ENCODE data around the gene TMEM129.
"Not testable (repeated sequence)": the region's sequence is repeated elsewhere in the genome, so short reads cannot be mapped to it uniquely, and the experiment has no call there.

TMEM129 gene

DNA sequence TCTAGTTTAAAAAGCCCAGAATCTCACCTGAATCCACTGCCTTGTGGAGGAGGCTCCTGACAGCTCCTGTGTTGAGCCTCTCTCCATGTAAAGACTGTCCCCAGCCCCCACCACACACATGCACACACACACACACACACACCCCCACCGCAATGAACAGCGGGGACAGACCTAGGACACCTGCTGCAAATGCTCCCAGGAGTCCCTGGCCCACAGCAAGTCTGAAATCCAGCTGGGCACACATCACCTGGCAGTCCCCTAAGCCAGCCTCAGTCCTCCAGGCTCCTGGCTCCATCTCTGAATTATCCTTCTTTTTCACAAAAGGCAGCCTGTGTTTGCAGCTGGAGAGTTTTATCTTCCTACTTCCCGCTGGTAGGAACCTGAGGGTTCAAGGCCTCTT, 30.4 kb downstream of the TMEM129 start:
- no peak for DNase-seq

DNA sequence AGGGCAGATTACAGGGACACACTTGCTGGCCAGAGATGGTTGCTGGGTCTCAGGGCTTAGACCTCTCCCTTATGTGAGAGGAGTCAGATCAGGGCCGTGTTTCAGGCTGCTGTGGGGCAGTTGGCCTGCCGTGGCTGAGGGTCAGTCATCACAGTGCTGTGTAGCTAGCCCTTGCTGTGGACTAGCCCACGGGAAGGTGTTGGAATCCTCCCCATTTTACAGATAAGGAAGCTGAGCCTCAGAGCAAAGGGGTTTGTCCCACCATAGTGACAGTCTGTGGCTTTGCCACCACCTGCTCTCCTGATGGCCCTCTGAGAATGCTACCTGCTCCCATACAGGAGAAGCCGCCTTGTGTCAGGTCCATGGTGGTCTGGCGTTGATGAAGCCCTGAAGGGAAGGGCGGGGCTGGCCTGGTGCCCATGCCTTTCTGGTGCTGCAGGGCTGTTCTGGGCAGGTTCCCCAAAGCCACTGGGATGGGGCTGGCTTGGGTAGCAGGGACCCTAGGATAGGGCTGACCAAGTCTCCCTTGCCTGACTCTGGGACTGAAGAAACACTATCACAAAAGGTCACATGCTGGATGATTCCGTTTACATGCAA, 34.6 kb downstream of the TMEM129 start:
- DNase-seq: no peak

DNA sequence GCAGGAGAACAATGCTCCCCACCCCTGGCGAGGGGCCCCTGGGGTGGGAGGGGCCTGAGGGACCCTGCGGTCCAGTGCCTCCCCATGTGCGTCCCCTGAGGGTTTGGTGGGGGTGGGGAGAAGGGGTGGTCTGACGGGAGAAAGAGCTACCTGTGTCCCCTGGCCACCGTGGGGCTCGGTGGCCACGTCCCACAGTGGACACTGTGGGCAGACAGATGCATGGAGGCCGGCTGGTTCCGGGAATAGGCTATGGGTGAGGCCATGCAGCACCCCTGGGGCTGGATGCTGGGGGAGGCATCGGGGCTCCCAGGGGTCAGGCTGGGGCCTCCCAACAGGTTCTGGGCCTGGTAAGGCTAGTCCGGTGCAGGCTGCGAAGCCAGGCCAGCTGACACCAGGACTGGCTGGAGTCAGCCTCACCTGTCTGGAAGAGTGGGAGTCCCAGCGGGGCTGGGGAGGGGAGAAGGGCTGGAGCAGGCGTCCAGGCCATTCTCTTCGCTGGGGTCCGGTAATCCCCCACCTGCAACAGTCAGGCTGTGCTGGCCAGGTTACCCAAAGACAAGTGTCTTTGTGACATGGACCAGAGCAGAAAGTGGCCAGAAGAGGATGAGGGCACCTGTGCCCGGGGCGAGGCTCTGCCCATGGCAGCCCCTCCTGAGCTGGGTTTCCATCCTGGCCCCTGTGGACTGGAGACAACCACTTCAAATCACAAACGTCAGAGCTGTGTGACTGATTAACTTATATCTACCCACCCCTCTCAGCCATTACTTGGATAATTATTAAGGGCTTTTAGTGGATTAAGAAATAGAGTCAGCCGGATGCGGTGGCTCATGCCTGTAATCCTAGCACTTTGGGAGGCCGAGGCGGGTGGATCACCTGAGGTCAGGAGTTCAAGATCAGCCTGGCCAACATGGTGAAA, 35.6 kb downstream of the TMEM129 start:
- DNase-seq: no peak

DNA sequence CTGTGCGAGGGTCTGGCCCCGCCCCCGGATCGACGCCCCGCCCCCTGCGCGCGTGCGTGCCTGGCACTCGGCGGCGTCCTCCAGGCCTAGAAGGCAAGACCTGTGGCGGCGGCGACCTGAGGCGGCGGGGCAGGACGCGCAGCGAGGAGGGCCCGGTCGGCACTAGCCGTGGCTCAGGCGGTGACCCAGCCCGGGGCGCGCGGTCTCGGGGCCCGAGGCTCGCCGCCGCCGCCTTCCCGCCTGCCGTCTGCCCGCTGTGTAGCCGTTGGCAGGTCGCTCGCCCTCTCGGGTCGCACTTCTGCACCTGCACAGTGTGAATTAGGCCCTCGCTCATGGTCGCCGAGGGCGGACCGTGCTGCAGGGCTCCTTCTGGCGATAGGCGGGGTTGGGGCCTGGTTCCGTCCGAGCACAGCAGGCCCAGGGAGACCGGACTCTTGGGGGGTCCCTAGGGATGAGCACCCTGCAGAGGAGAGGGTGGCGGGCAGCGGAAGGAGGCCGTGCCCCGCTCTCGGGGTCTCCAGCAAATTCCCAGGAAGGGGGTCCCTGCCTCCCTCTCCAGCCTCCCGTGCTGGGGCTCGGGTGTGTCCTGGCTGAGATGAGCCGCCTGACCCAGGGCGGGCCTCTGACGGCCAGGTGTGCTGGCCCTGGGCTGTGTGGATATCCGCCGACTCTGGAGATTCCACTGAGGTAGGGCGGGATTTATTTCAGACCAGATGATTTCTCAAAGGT, 36.5 kb downstream of the TMEM129 start:
- DNase-seq: peak; percentile 13

DNA sequence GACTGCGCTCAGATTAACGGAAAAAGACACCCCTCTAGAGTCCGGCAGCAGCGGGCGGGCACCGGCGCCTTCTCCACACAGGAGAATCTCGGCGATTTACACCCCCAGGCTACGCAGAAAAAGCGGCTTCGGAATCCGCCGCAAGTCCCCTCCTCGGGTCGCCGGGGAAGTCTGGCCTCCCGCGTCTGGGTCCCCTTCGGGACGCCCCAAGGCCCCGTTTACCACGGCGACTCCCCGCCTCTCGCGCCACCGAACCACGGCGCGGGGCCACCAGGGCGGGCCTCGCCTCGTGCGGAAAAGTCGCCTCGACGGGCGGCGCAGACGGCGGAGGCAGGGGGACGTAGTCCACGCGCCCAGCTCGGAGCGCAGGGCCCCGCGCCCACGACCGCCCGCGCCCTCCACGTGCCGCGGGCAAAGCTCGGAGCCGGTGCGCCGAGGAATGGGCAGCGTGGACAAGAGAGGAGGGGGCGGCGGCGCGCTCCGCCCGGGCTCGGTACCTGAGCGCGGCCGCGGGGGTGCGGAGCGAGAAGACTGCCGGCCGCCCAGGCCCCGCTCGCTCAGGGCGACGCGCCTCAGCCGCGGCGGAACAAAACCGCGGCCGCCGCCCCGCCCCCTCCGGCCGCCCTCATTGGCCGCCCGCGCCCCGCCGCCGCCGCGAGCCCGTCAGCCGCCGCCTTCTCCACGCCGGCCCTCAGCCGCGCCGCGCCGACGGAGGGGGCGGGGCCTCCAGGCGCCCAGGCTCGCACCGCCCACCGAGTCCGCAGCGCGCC, 37.2 kb downstream of the TMEM129 start, which contains the start of gene FAM53A:
FAM53A (minus strand) TSS at position 578 of the 770 bp plus-strand sequence. CDS start 15,572 bp downstream, outside the sequence.
- no peak for DNase-seq

DNA sequence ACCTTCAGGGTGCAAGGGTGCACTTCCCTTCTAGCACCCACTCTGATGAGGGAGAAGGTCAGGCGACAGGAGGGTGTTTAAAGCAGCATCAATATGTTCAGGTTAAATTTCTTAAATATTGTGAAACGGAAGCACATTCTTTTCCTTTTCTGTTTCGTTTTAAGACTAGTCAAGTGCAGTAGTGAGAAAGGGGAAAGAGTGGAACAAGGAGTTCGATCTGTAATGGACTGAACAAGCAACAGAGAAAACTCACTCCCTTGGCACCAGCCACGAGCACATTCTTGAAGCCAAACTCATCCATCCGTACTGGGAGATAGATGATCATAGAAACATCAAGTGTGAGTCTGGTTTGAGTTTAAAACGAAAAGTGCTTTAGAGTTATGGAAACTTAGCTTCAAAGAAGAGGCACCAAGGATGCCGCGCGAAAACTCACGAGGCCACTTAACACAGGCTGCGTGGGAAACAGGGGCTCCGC, 37.8 kb downstream of the TMEM129 start:
- no peak for DNase-seq

DNA sequence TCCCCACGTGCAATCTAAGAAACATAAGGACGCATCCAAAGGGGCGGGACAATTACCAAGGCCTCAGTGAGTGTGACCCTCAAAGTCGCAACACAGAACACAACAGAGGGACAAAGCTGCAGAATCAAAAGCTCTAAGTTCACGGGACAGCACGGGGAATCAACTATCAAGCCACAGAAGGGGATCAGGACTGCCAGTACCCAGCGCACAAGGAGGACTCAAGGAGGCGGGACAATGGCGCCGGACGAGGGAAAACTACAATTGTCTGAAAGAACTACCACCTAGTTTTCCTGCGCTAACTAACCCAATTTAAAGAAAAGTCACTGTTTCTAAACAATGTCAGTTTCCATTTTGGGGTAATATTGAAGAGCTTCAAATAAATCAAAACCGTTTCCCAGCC, 38.3 kb downstream of the TMEM129 start:
- DNase-seq: no peak

DNA sequence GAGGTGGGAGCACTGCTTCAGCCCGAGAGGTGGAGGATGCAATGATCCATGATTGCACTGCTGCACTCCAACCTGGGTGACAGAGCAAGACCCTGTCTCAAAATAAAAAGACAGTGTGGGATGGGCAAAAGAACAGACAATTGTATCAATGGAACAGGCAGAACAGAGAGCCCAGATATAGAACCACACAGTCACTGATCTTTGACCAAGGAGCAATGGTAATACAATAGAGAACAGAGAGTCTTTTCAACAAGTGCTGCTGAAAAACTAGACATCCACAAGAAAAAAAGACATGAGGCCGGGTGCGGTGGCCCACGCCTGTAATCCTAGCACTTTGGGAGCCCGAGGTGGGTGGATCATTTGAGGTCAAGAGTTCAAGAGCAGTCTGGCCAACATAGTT, 42.9 kb downstream of the TMEM129 start:
- DNase-seq: no peak

DNA sequence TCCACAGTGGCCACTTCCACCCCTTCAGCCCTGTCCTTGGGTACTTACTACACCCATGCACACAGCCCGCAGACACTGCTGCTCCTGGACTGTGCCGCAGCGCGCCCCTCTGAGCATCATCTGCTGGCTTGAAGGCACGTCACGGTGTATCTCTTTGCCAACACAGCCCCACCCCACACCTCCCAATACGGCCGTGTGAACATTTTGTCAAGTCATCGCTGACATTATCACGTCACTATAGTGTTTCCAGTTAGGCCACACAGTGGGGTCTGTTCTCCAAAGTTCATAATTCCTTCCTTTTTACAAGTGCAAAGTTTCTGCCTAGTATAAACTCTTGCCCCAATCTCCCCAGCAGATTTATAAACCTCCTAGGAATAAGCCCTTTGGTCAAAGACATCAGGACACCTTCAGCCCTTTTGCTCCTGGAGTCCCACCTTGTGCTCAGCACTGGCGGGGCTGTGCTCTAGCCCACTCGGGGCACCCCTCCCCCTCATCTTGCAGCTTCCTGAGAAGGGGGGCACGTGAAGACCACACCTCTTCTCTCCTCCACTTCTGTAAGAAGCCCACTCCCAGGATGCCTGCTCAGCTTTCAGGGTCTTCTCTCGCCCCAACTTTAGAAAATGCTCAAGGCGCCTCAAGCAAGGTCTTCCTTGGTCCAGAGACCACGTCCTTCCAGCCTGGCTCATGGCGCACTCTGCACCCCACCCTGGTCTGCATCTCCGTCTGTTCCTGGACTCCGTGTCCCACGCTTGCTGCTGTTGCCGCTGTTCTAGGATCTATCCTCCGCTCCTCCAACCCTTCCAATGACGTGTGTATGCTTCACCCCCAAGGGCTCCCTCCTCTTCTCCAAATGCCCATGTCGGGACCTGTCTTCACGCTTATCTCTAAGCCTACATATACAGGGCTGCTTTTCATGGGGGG, 44.3 kb downstream of the TMEM129 start:
- no peak for DNase-seq

DNA sequence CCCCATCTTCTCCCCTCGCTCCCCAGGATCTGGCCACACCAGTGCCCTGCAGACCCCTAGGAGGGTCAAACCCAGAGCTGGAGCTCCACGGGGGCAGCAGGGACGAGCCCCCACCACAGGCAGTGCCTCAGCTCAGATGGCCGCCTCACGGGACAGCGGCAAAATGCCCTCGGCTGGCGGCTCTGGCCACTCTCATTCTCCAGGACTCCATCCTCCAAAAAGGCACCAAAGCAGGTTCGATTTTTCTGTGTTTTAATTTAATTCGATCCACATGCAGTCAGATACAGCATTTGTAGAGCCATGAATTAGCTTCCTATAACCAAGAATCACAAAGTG, 45.4 kb downstream of the TMEM129 start:
- no peak for DNase-seq

DNA sequence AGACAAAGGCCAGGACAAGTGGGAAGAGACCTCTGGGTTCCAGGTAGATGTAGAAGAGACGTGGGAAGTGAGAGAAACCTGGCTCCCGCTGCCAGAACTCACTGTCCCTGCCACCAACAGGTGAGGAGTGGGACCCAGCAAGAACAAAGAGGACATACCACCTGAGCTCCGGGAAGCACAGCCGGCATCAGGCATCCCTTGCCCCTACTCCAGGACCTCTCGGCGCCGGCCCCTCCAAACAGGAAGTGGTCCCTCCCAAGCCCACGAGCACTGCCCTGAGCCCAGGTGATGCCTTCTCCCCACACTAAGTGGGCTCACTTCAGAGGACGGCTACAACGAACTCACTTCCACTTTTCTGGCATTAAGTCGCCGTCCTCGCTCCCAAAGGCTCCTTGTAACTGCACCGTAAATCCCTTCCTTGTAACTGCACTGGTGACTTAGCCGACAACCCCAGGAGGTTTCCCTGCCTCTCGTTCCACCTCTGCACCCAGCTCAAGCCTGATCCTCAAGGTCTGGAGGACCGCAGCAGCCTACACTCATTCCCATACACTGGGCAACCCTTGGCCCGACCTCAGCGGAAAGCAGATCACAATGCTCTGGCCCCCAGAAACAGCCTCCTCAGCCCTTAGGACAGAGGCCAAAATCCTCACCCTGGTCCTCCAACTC, 45.9 kb downstream of the TMEM129 start:
- no peak for DNase-seq

DNA sequence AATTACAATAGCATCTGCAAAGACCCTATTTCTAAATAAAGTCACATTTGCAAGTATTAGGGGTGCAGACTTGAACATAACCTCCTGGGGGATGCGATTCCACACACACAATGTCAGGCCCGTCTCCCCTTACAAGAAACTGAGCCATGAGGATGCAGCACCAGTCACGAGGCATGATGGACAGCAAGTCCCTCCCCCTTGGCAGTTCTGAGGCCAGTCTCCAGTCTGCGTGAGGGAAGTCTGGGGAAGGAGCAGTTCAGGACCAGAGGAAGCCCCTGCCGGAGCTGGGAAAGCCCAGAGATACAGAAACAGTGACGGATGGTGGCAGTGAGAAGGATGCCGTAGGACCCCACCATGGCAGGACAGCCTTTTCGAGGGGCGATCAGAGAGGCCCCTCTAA, 46.4 kb downstream of the TMEM129 start:
- DNase-seq: no peak

DNA sequence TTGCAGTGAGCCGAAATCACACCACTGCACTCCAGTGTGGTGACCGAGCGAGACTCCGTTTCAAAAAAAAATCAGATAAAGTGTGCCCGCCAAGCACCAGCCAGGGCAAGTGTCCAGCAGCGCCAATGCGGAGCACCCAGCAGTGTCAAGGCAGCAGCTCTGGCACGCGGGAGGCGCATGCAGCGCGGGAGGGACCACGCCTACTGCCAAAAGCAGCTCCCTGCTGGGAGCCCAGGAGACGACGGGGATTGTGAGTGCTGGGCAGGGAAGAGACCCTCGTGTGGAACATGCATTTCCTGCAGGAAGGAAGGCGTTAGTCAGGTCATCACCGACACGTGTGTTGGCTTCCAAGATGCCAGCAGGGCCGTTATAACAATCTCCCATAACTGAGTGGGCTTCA, 47.5 kb downstream of the TMEM129 start:
- DNase-seq: no peak

DNA sequence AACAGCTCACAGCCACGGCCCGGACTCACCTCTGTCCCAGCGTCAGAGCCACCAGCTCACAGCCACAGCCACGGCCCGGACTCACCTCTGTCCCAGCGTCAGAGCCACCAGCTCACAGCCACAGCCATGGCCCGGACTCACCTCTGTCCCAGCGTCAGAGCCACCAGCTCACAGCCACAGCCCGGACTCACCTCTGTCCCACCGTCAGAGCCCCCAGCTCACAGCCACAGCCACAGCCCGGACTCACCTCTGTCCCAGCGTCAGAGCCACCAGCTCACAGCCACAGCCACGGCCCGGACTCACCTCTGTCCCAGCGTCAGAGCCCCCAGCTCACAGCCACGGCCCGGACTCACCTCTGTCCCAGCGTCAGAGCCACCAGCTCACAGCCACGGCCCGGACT, 50.1 kb downstream of the TMEM129 start:
- not testable (repeated sequence) for DNase-seq

DNA sequence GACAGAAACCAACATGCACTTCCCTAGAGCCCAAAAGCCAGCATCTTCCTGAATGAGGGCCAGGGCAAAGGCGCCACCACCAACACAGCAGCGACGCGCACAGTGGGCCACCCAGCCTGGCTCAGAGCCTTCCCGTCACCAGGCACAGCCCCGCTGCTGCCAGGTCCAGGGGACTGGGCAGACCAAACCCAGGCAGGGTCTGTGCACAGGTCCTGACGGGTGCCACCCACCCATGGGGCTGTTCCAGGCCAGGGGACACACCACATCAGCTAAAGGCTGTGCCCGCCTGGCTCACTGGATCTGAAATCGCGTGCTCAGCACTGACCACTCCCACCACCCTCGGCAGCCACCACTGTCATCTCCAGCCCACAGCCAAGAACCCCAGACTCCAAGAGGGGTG, 50.8 kb downstream of the TMEM129 start:
- no peak for DNase-seq

DNA sequence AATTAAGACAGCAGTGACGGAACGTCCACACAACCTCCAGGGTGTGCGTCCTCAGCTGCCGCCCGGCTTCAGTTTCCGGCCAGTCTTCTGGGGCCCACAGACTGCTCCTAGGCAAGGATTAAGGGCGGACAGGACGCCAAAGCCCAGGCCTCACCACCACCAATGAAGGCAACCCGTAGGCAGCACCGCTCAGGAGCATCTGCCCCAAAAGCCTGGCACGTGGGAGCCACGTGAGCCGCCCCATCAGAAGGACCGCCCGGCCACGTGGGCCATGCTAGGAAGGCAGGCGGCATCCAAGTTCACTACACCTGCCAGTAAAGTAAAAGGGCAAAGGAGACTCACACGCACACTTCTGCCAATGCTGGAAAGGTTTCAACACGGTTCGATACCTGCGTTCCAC, 51.3 kb downstream of the TMEM129 start:
- no peak for DNase-seq

DNA sequence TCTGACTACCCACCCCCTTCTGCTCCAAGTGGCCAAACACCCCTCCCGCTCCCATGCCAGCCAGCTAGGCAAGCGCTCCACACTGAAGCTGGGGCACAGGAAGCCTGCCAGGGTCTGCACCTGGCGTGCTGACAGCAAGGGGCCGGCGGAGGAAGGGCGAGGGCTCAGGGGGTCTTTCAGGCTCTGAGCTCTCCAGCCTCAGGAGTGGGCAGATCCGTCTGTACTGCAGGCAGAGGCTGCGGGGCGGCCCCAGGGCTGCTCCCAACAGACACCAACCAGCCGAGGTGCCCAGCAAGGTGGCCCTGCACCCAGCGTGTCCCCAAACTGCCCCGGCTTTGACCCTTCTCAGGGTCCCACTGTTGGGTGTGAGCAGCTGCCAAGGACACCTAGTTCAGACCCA, 51.9 kb downstream of the TMEM129 start:
- no peak for DNase-seq

DNA sequence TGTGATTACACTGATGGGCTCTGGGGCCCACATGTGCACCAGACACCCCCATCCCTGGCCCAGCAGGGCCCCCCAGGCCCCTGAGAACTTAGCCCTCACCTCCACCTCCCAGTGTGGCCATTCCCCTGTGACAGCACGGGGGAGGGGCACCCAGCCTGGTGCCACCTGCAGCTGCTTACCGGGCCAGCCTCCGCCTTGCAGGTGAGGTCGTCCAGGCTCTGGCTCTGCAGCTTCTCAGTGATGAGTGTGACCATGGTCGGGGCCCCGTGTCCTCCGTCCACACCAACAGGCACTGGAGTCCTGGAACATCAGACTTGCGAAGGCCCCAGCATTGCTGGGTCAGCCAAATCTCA, 52.7 kb downstream of the TMEM129 start:
- no peak for DNase-seq

DNA sequence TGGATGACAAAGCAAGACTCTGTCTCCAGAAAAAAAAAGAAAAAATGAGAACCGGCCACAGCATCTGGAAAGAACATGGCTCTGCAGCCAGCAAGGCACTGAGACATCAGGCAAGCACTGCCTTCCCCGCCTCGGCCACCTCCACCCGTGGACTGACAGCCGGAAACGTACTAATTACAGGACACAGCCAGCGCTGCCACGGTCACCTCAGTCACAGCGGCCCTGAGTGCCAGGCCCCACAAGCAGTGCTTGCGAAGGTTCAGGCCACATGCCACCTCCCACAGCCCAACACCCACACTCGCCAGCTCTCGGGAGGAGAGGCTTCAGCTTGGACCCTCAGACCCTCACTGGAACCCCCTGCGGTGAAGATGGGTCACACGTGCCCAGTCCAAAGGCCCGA, 53.9 kb downstream of the TMEM129 start:
- DNase-seq: no peak

DNA sequence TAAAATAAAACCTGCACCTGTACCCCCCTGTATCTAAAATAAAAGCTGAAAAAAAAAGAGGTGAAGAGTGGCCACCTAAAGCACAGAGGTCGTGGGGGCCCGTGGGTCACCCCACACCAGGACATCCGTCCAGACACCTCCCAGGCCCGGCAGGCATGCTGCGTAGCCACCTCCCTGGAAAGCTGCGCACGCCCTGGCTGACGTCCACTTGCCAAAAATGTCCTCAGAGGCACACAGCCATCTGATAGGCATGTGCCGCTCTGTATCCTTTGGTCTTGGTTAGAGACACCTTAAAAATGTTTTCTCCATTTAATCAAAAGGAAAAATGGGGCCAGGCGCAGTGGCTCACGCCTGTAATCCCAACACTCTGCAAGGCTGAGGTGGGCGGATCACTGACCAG, 54.7 kb downstream of the TMEM129 start:
- DNase-seq: no peak

Data from SHP77 treated with DMSO at 0.1 percent for 48 hours (cell line).